ENCODE data around the gene TMEM178A. TPM values are rescaled to one million over a fixed set of nuclear protein-coding genes. Genes with fewer than 3 reads are reported as not detected.

The TMEM178A gene
- total and polyA plus RNA-seq, 7 donors, result 0.60 to 6.1 (median 1.8) TPM; not detected in 1

GRCh38 chr2:39708003-39708402 is 42.3 kb downstream of the TMEM178A start:
- 95 to 96% methylated on average over 9 of the region's 9 CpGs for WGBS, 2 donors
- no peak overlapping the region for H3K27ac ChIP-seq

DNA sequence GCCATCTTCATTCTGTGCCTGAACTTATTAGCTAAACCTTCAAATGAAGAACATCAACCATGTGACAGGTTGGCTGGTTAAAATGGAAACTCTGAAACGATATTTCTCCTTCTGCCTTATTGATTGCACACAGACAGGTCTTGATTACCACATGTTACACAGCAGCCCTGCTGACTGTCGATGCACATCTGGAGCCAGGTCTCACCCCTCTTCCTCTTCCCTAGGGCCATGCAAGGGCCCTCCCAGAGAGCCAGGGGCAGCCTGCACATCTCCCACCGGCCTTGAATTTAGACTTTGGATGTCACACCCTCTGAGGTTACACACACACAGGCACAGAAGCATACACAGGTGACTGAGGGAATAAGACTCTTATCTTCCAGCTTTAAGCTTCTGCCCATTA is 45.1 kb downstream of the TMEM178A start:
- no peak overlapping the region for H3K27ac ChIP-seq
- no peak for DNase-seq
- intact Hi-C loops (cut with DNase I), result no loop called here
- no peak overlapping the region for H3K4me3 ChIP-seq
- TF ChIP-seq EP300 (IDR thresholded peaks at IDR 0.05), result no peak
- no peak for TF ChIP-seq POLR2A (IDR thresholded peaks at IDR 0.05)
- TF ChIP-seq POLR2AphosphoS5 (IDR thresholded peaks at IDR 0.05), result no peak
- TF ChIP-seq CTCF (IDR thresholded peaks at IDR 0.05), result no peak
- WGBS, 2 donors, result 55 to 74% methylated on average over 3 of the region's 3 CpGs
- H3K27me3 ChIP-seq, result no peaks in the 10 kb centered on the region
- H3K4me1 ChIP-seq, result no peaks in the 10 kb centered on the region
- no peaks in the 10 kb centered on the region for H3K9me3 ChIP-seq
- no peaks in the 10 kb centered on the region for H3K36me3 ChIP-seq

More at GRCh38 chr2:39708003-39708402, 42.3 kb downstream of the TMEM178A start:
- Histone ChIP-seq H3K9me3 (no peaks in the 10 kb centered on the region), H3K36me3 (no peaks in the 10 kb centered on the region), H3K4me1 (no peaks in the 10 kb centered on the region), H3K27me3 (no peaks in the 10 kb centered on the region), H3K4me3 (no peak overlapping the region)
- intact Hi-C loops (cut with DNase I), result no loop called here
- no peak for DNase-seq
- TF ChIP-seq POLR2A (IDR thresholded peaks at IDR 0.05) (no peak), POLR2AphosphoS5 (IDR thresholded peaks at IDR 0.05) (no peak), CTCF (IDR thresholded peaks at IDR 0.05) (no peak), EP300 (IDR thresholded peaks at IDR 0.05) (no peak)

DNA sequence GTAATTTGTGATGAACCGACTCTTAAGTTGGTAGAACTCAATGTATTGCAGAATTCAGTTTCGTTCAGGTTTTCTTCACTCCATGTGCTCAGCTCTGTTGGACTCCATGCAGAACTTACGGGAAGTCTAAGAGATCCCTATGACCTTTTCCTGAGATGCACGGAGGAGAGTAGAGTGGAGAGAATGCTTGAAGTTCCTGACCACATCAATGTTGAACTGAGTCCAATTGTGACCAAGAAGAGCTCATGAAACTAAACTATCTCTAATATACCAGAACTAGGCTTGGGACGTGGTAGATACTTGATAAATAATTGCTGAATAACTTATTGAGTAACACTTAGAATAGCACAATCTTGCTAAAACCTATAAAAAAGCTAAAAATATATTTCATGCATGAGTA is 47.2 kb downstream of the TMEM178A start:
- no peak for DNase-seq
- Histone ChIP-seq H3K27me3 (no peaks in the 10 kb centered on the region), H3K9me3 (no peaks in the 10 kb centered on the region), H3K4me3 (no peak overlapping the region), H3K27ac (no peak overlapping the region), H3K36me3 (no peaks in the 10 kb centered on the region), H3K4me1 (no peaks in the 10 kb centered on the region)
- 91 to 93% methylated on average over 5 of the region's 5 CpGs for WGBS, 2 donors
- no peak for TF ChIP-seq CTCF (IDR thresholded peaks at IDR 0.05)
- no peak for TF ChIP-seq POLR2A (IDR thresholded peaks at IDR 0.05)
- TF ChIP-seq EP300 (IDR thresholded peaks at IDR 0.05), result no peak
- no peak for TF ChIP-seq POLR2AphosphoS5 (IDR thresholded peaks at IDR 0.05)
- intact Hi-C loops (cut with DNase I), result no loop called here

GRCh38 chr2:39715095-39715494 is 49.4 kb downstream of the TMEM178A start:
- intact Hi-C loops (cut with DNase I), result no loop called here

GRCh38 chr2:39715822-39716221 is 50.1 kb downstream of the TMEM178A start:
- DNase-seq, result no peak
- TF ChIP-seq CTCF (IDR thresholded peaks at IDR 0.05) (no peak), EP300 (IDR thresholded peaks at IDR 0.05) (no peak), POLR2AphosphoS5 (IDR thresholded peaks at IDR 0.05) (no peak), POLR2A (IDR thresholded peaks at IDR 0.05) (no peak)
- H3K4me3 ChIP-seq, result no peak overlapping the region
- no peaks in the 10 kb centered on the region for H3K4me1 ChIP-seq
- no peaks in the 10 kb centered on the region for H3K27me3 ChIP-seq
- intact Hi-C loops (cut with DNase I), result no loop called here
- 92 to 94% methylated on average over 3 of the region's 3 CpGs for WGBS, 2 donors
- no peaks in the 10 kb centered on the region for H3K9me3 ChIP-seq
- no peak overlapping the region for H3K27ac ChIP-seq
- H3K36me3 ChIP-seq, result no peaks in the 10 kb centered on the region

More at GRCh38 chr2:39715095-39715494, 49.4 kb downstream of the TMEM178A start:
- H3K27me3 ChIP-seq, result no peaks in the 10 kb centered on the region
- no peaks in the 10 kb centered on the region for H3K4me1 ChIP-seq
- no peaks in the 10 kb centered on the region for H3K36me3 ChIP-seq
- no peaks in the 10 kb centered on the region for H3K9me3 ChIP-seq
- no peak overlapping the region for H3K27ac ChIP-seq
- TF ChIP-seq POLR2A (IDR thresholded peaks at IDR 0.05), result no peak
- no peak for DNase-seq
- no peak overlapping the region for H3K4me3 ChIP-seq

Data from sigmoid colon (tissue), 7 donors.